ENCODE data around the gene CMTM3. TPM values are rescaled to one million over a fixed set of nuclear protein-coding genes. Genes with fewer than 3 reads are reported as not detected.

CMTM3 gene
- total and polyA plus RNA-seq, 2 of the 4 experiments (the other 2 are of a cell fraction): 4.5 to 35.5 TPM

DNA sequence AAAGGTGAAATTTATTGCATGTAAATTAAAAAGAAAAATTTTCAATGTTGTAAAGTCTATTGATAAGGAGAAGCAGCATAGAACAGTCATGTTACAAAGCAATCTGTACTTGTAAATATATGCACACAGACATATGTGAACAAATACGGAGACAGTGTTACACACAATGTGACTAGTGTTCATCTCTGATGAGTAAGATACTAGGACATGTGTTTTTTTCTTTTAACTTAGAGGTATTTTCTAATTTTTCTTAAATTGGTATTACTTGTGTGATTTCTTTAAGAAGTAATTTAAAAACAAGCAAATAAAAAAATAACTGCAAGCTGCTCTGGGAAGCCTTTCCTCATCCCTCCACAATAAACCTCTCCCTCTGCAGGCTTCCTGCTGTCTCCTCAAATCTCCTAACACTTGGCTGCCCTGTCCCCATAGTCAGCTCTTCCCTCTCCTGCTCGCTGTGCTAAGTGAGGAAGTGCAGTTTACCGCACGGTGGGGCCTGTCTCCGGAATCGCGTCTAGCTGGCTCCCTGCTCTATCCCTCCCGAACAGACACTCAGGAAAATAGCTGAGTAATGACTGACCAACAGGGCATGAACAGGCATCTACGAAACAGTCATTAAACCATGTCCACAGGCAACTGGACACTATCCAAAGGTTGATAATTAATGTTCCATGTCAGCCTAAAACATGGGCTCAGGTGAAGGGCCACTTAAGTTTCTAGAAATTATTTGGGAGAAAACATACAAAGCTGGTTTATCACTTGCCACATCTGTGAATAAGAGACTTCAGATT lies 56.1 kb downstream of the CMTM3 start:
- Histone ChIP-seq H2BK20ac (ENCODE audit: low read depth, low read length) (no peak overlapping the region), H3K4ac (ENCODE audit: low read depth, low read length) (peak overlapping the region; percentile 35; the same call in 1 of the 2 replicates), H3K9me1 (ENCODE audit: insufficient read depth, low read length) (no peaks in the 10 kb centered on the region), H3K56ac (ENCODE audit: extremely low read depth, insufficient read depth, low read length) (no peak overlapping the region), H3K27ac (ENCODE audit: insufficient read depth, low read length) (peak overlapping the region; percentile 41; the same call in 1 of the 2 replicates), H3K4me3 (ENCODE audit: insufficient read depth, low read depth, low read length) (no peak overlapping the region), H3K23ac (ENCODE audit: low read depth, low read length) (no peak overlapping the region), H2BK5ac (ENCODE audit: low read depth, low read length, poor library complexity, severe bottlenecking) (peak overlapping the region; percentile 70), H3K9ac (ENCODE audit: low read depth, low read length) (peak overlapping the region; percentile 58; the same call in 1 of the 2 replicates), H3K14ac (replicated peaks; ENCODE audit: low read depth, low read length) (peak overlapping the region; percentile 46; the same call in 1 of the 2 replicates), H3K4me2 (ENCODE audit: low read depth, low read length) (peak overlapping the region; percentile 85), H2AK9ac (replicated peaks; ENCODE audit: low read depth, low read length, poor library complexity) (no peak overlapping the region), H4K91ac (ENCODE audit: insufficient read depth, low read depth, low read length) (peak overlapping the region; percentile 8; the same call in 1 of the 2 replicates), H2AFZ (replicated peaks; ENCODE audit: low read length, poor library complexity) (peak overlapping the region; percentile 36), H3K79me1 (ENCODE audit: low read depth in 1 of 2, low read length in 2 of 2) (peaks cover 10 to 17% of the 10 kb centered on the region in 2 experiments), H3K36me3 (ENCODE audit: control insufficient read depth, insufficient read depth, low read length) (no peaks in the 10 kb centered on the region), H2BK15ac (ENCODE audit: low read depth, low read length) (no peak overlapping the region), H4K5ac (ENCODE audit: low read depth, low read length) (peak overlapping the region; percentile 51; the same call in 1 of the 2 replicates), H3K18ac (ENCODE audit: low read depth, low read length) (peak overlapping the region; percentile 59; the same call in 1 of the 2 replicates), H3K9me3 (ENCODE audit: control insufficient read depth, insufficient read depth, low read length) (no peaks in the 10 kb centered on the region), H2BK120ac (ENCODE audit: low read depth, low read length) (peak overlapping the region; percentile 7), H4K20me1 (ENCODE audit: insufficient read depth, low read length) (0 out of 2 replicates have a peak, but pooled peaks cover 4% of the 10 kb centered on the region), H4K8ac (ENCODE audit: low read depth in 2 of 2, low read length in 2 of 2) (peak overlapping the region in 1 of 2 experiments; percentile 13; a peak in 2 of 4 replicates), H3K27me3 (ENCODE audit: control insufficient read depth, insufficient read depth, low read length) (no peaks in the 10 kb centered on the region), H2AK5ac (ENCODE audit: low read depth, low read length) (no peak overlapping the region), H3K4me1 (ENCODE audit: control insufficient read depth, insufficient read depth, low read length) (peaks cover 8% of the 10 kb centered on the region)
- no CpG with 5 or more reads among the region's 9 CpGs for WGBS, 2 experiments (ENCODE audit: extremely low coverage in 2 of 2, insufficient read length in 1 of 2)
- dilution Hi-C loops (cut with HindIII; ENCODE audit: low sequenced_read_pairs, unreplicated experiment): no loop called here
- no TSS peak for BruUV-seq (replicated peaks)
- intact Hi-C loops (cut with micrococcal nuclease): loop anchor here (5.0 kb wide), 2 partner anchors 62 to 212 kb away; no protein-coding TSS in a partner anchor
- CTCF ChIA-PET: interaction anchor here (0.6 to 2.7 kb wide), 7 partner anchors 10 to 80 kb away, joined by 4 to 10 read pairs (median 5); no protein-coding TSS in a partner anchor
- in situ Hi-C loops (cut with MboI; ENCODE audit: low sequenced_read_pairs): no loop called here
- ATAC-seq (ENCODE audit: low read depth) (peak; percentile 96), DNase-seq (peak; percentile 84)
- POLR2A ChIA-PET (ENCODE audit: unreplicated experiment): no interaction called here
- TF ChIP-seq MXI1 (IDR thresholded peaks at IDR 0.05; ENCODE audit: borderline replicate concordance, low read depth, low read length) (no peak), NFE2L2 (IDR thresholded peaks at IDR 0.05; ENCODE audit: low read depth, low read length) (peak; percentile 73; the same call in 1 of the 2 replicates), CHD1 (IDR thresholded peaks at IDR 0.05; ENCODE audit: low read depth, low read length) (no peak), SMC3 (IDR thresholded peaks at IDR 0.05; ENCODE audit: low read depth, low read length) (peak; percentile 28; the same call in 1 of the 2 replicates), RAD21 (IDR thresholded peaks at IDR 0.05; ENCODE audit: low read length) (peak; percentile 41), RFX5 (IDR thresholded peaks at IDR 0.05; ENCODE audit: low read depth, low read length) (no peak), POLR2A (IDR thresholded peaks at IDR 0.05; ENCODE audit: low read depth, low read length) (no peak), MAFK (IDR thresholded peaks at IDR 0.05; ENCODE audit: low read depth, low read length) (peak; percentile 63)
- TF ChIP-seq, protein P1, sequence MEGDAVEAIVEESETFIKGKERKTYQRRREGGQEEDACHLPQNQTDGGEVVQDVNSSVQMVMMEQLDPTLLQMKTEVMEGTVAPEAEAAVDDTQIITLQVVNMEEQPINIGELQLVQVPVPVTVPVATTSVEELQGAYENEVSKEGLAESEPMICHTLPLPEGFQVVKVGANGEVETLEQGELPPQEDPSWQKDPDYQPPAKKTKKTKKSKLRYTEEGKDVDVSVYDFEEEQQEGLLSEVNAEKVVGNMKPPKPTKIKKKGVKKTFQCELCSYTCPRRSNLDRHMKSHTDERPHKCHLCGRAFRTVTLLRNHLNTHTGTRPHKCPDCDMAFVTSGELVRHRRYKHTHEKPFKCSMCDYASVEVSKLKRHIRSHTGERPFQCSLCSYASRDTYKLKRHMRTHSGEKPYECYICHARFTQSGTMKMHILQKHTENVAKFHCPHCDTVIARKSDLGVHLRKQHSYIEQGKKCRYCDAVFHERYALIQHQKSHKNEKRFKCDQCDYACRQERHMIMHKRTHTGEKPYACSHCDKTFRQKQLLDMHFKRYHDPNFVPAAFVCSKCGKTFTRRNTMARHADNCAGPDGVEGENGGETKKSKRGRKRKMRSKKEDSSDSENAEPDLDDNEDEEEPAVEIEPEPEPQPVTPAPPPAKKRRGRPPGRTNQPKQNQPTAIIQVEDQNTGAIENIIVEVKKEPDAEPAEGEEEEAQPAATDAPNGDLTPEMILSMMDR (conservative IDR thresholded peaks at IDR 0.05; ENCODE audit: low read depth, low read length): peak; percentile 38
